Prostate gland (tissue), 2 donors: ENCODE results near the gene ISL1.

Source experiments
- POLR2A ChIP-seq: fragments of 450-650 bp; IDR thresholded peaks from one replicate; pipeline ENCODE4 v1.6.1; 2016; ENCODE audit warnings: antibody characterized with exemption, mild to moderate bottlenecking
- POLR2AphosphoS5 ChIP-seq: sonication (generic); formaldehyde crosslinking; IDR thresholded peaks from one replicate; pipeline ENCODE4 v1.6.1; 2017; ENCODE audit warnings: antibody characterized with exemption
- TF ChIP-seq, protein P1 (sequence below), 4 experiments: fragments of 200-600 bp in 2 of 4; fragments of 450-650 bp in 2 of 4; sonication (generic) in 2 of 4; IDR thresholded peaks; 1 replicate in 3 of 4; 2 replicates in 1 of 4; pipeline ENCODE4 v1.5.1; 2016 to 2019; ENCODE audit warnings: antibody characterized with exemption in 4 of 4, mild to moderate bottlenecking in 2 of 4, moderate library complexity in 2 of 4

DNA sequence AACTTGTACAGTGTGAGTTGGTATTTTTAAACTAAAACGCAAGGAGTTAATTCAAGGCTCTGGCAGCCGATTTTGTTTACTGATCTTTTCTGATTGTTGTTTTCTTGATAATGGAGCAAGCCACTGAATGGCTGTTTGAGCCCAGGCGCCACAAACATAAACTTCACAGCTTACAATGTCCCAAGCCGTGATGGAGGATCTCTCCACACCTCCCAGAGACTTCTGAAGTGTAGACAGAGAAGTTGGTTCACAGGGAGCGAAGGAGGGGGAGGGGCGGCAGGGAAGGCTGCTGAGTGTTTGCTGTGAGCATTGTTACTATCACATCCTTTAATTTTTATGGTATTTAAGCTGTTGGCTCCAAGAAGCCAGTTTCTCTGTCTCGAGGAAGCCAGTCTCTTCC is 14.7 kb downstream of the ISL1 start:
- TF ChIP-seq, protein P1, sequence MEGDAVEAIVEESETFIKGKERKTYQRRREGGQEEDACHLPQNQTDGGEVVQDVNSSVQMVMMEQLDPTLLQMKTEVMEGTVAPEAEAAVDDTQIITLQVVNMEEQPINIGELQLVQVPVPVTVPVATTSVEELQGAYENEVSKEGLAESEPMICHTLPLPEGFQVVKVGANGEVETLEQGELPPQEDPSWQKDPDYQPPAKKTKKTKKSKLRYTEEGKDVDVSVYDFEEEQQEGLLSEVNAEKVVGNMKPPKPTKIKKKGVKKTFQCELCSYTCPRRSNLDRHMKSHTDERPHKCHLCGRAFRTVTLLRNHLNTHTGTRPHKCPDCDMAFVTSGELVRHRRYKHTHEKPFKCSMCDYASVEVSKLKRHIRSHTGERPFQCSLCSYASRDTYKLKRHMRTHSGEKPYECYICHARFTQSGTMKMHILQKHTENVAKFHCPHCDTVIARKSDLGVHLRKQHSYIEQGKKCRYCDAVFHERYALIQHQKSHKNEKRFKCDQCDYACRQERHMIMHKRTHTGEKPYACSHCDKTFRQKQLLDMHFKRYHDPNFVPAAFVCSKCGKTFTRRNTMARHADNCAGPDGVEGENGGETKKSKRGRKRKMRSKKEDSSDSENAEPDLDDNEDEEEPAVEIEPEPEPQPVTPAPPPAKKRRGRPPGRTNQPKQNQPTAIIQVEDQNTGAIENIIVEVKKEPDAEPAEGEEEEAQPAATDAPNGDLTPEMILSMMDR (IDR thresholded peaks at IDR 0.05): no peak
- TF ChIP-seq POLR2A (no peak), POLR2AphosphoS5 (no peak)
